PC-9 (cell line): ENCODE data around the gene PITX1. TPM values are rescaled to one million over a fixed set of nuclear protein-coding genes. Genes with fewer than 3 reads are reported as not detected.

Experiments used
- BruUV-seq: library from RNA; stranded (reverse); fragments of 400-500 nt; replicated peaks from 2 replicates; lab custom pipeline; 2021; lab: Mats Ljungman, UMichigan
- CTCF ChIA-PET: fragments of 300-600 bp; sonication (Branson Sonifier 250); formaldehyde crosslinking; loops from one replicate; lab custom pipeline; 2022; ENCODE audit warnings: antibody characterized with exemption; lab: Charles Lee
- POLR2A ChIA-PET: fragments of 300-600 bp; sonication (Branson Sonifier 250); formaldehyde crosslinking; loops from one replicate; lab custom pipeline; 2022; ENCODE audit warnings: antibody characterized with exemption; ENCODE audit not compliant: unreplicated experiment; lab: Charles Lee
- DNase-seq, 2 experiments: peaks; one replicate each; pipeline versions ENCODE4 v3.0.0 to v3.0.0-alpha.2; 2015 to 2022; ENCODE audit warnings: mixed read lengths in 1 of 2
- H2AFZ ChIP-seq: fragments of 200-600 bp; sonication (generic); 2 replicates; pipeline ENCODE4 v1.8.1; 2017; ENCODE audit warnings: antibody characterized with exemption
- H3F3A ChIP-seq: fragments of 200-600 bp; sonication (generic); 2 replicates; pipeline ENCODE4 v1.8.1; 2017; ENCODE audit warnings: antibody characterized with exemption, mild to moderate bottlenecking, low read depth; ENCODE audit not compliant: insufficient read depth
- H3K27ac ChIP-seq: fragments of 200-600 bp; sonication (generic); 2 replicates; pipeline ENCODE4 v1.6.1; 2016; ENCODE audit warnings: mixed run types
- H3K27me3 ChIP-seq: fragments of 200-600 bp; sonication (generic); 2 replicates; pipeline ENCODE4 v1.6.1; 2016; ENCODE audit warnings: low read depth, mixed run types; ENCODE audit not compliant: insufficient read depth
- H3K36me3 ChIP-seq: fragments of 200-600 bp; sonication (generic); 2 replicates; pipeline ENCODE4 v1.6.1; 2016; ENCODE audit warnings: low read depth, mixed run types
- H3K4me1 ChIP-seq: fragments of 200-600 bp; sonication (generic); replicated peaks from 2 replicates; pipeline ENCODE4 v1.6.1; 2016; ENCODE audit warnings: mixed run types; ENCODE audit not compliant: insufficient read depth
- H3K4me2 ChIP-seq: fragments of 200-600 bp; sonication (generic); 2 replicates; pipeline ENCODE4 v1.6.1; 2017; ENCODE audit warnings: mixed run types
- H3K4me3 ChIP-seq: fragments of 200-600 bp; sonication (generic); 2 replicates; pipeline ENCODE4 v1.6.1; 2016; ENCODE audit warnings: mixed run types
- H3K79me2 ChIP-seq: fragments of 200-600 bp; sonication (generic); 2 replicates; pipeline ENCODE4 v1.6.1; 2017; ENCODE audit warnings: low read depth, mixed run types
- H3K9me2 ChIP-seq: fragments of 200-600 bp; sonication (generic); 2 replicates; pipeline ENCODE4 v1.8.1; 2017; ENCODE audit warnings: mild to moderate bottlenecking; ENCODE audit not compliant: insufficient read depth
- H3K9me3 ChIP-seq: fragments of 200-600 bp; sonication (generic); 2 replicates; pipeline ENCODE4 v1.8.1; 2016; ENCODE audit warnings: low read depth; ENCODE audit not compliant: insufficient read depth
- H4K20me1 ChIP-seq: fragments of 200-600 bp; sonication (generic); 2 replicates; pipeline ENCODE4 v1.8.1; 2017; ENCODE audit not compliant: insufficient read depth
- CTCF ChIP-seq: fragments of 200-600 bp; sonication (generic); conservative IDR thresholded peaks from 2 replicates; pipeline ENCODE4 v1.6.1; 2017; ENCODE audit warnings: mixed run types, antibody characterized with exemption, mild to moderate bottlenecking, moderate library complexity
- EZH2 ChIP-seq: fragments of 200-600 bp; sonication (generic); IDR thresholded peaks from 2 replicates; pipeline ENCODE4 v1.8.0; 2017; ENCODE audit warnings: antibody characterized with exemption, low read depth
- intact Hi-C: fragments of 100-400 bp; cut with micrococcal nuclease; formaldehyde crosslinking; loops from one replicate; pipeline ENCODE4 v1.10.0; 2022; ENCODE audit not compliant: unreplicated experiment
- total RNA-seq: library from RNA; stranded (reverse); gene quantifications from 2 replicates; pipeline ENCODE4 v1.2.3, GENCODE V29; 2021

Gene PITX1
- total RNA-seq, 1 experiment from 2014 or later, result 27.8 TPM

GRCh38 chr5:135057233-135057632, 23.2 kb upstream of the PITX1 start:
- CTCF ChIA-PET, result no interaction called here
- H3K27ac ChIP-seq, result no peak overlapping the region
- no peaks in the 10 kb centered on the region for H3K79me2 ChIP-seq
- no TSS peak for BruUV-seq
- H3K9me3 ChIP-seq, result no peaks in the 10 kb centered on the region
- no peaks in the 10 kb centered on the region for H3K27me3 ChIP-seq
- no peak overlapping the region for H3K4me3 ChIP-seq
- no peak overlapping the region for H2AFZ ChIP-seq
- DNase-seq, result no peak
- H3K9me2 ChIP-seq, result no peaks in the 10 kb centered on the region
- no peaks in the 10 kb centered on the region for H3K36me3 ChIP-seq
- POLR2A ChIA-PET, result no interaction called here
- H3F3A ChIP-seq, result no peaks in the 10 kb centered on the region
- no peaks in the 10 kb centered on the region for H4K20me1 ChIP-seq
- no peaks in the 10 kb centered on the region for H3K4me1 ChIP-seq
- intact Hi-C loops, result no loop called here
- TF ChIP-seq CTCF (no peak), EZH2 (no peak)
- H3K4me2 ChIP-seq, result no peak overlapping the region

GRCh38 chr5:135056316-135057030, 22.4 kb upstream of the PITX1 start:
- CTCF ChIA-PET, result interaction anchor here (0.6 kb wide), 1 partner anchor 125 kb away, joined by 6 read pairs; no protein-coding TSS in a partner anchor
- no TSS peak for BruUV-seq

GRCh38 chr5:135055396-135055795, 21.4 kb upstream of the PITX1 start:
- ChIA-PET POLR2A (no interaction called here), CTCF (no interaction called here)
- H3K9me3 ChIP-seq, result no peaks in the 10 kb centered on the region
- intact Hi-C loops, result no loop called here
- BruUV-seq, result no TSS peak
- H4K20me1 ChIP-seq, result no peaks in the 10 kb centered on the region
- no peak overlapping the region for H2AFZ ChIP-seq
- no peak overlapping the region for H3K4me3 ChIP-seq
- no peaks in the 10 kb centered on the region for H3K36me3 ChIP-seq
- no peak overlapping the region for H3K4me2 ChIP-seq
- H3K27ac ChIP-seq, result no peak overlapping the region
- TF ChIP-seq EZH2 (no peak), CTCF (no peak)
- H3K9me2 ChIP-seq, result no peaks in the 10 kb centered on the region
- H3F3A ChIP-seq, result no peaks in the 10 kb centered on the region
- no peak for DNase-seq
- H3K27me3 ChIP-seq, result no peaks in the 10 kb centered on the region
- peaks cover 11% of the 10 kb centered on the region for H3K4me1 ChIP-seq
- H3K79me2 ChIP-seq, result no peaks in the 10 kb centered on the region

More at GRCh38 chr5:135056316-135057030, 22.4 kb upstream of the PITX1 start:
- DNase-seq, result no peak
- no peaks in the 10 kb centered on the region for H4K20me1 ChIP-seq
- H3K79me2 ChIP-seq, result no peaks in the 10 kb centered on the region
- H3K9me3 ChIP-seq, result no peaks in the 10 kb centered on the region
- no peaks in the 10 kb centered on the region for H3K9me2 ChIP-seq
- no peaks in the 10 kb centered on the region for H3K36me3 ChIP-seq
- peaks cover 3% of the 10 kb centered on the region for H3K4me1 ChIP-seq
- H3K27ac ChIP-seq, result no peak overlapping the region
- H3K27me3 ChIP-seq, result no peaks in the 10 kb centered on the region
- TF ChIP-seq EZH2 (no peak), CTCF (no peak)
- no peak overlapping the region for H3K4me3 ChIP-seq
- no peak overlapping the region for H3K4me2 ChIP-seq
- H3F3A ChIP-seq, result no peaks in the 10 kb centered on the region
- POLR2A ChIA-PET, result no interaction called here
- intact Hi-C loops, result no loop called here
- no peak overlapping the region for H2AFZ ChIP-seq
